IMR-90 (cell line): Measurements from ENCODE around the gene RAB5B. TPM values are rescaled to one million over a fixed set of nuclear protein-coding genes. Genes with fewer than 3 reads are reported as not detected.

Experiments
- ATAC-seq: fragments of 200-7000 bp; cut with Tn5 transposase; 2 replicates; pipeline ENCODE4 v1.9.1; 2020; ENCODE audit warnings: low read depth, mild to moderate bottlenecking, moderate library complexity
- BruUV-seq: library from RNA; stranded (reverse); fragments of 400-500 nt; replicated peaks from 2 replicates; lab custom pipeline; 2021; lab: Mats Ljungman, UMichigan
- CTCF ChIA-PET: fragments of 300-600 bp; formaldehyde crosslinking; extraction: SDS; loops from one replicate; lab custom pipeline; 2021; ENCODE audit warnings: antibody characterized with exemption; lab: Yijun Ruan, JAX
- POLR2A ChIA-PET: fragments of 300-600 bp; sonication (Branson Sonifier 250); formaldehyde crosslinking; loops from one replicate; lab custom pipeline; 2022; ENCODE audit warnings: antibody characterized with exemption; ENCODE audit not compliant: unreplicated experiment; lab: Charles Lee
- DNase-seq: peaks from one replicate; pipeline ENCODE4 v3.0.0; 2013
- H2AFZ ChIP-seq: replicated peaks from 2 replicates; pipeline ENCODE3; 2013; ENCODE audit warnings: low read length, mild to moderate bottlenecking; ENCODE audit not compliant: poor library complexity
- H2AK5ac ChIP-seq: 2 replicates; pipeline ENCODE4 v1.6.1; 2013; ENCODE audit warnings: low read depth, low read length, inconsistent platforms
- H2AK9ac ChIP-seq: replicated peaks from 2 replicates; pipeline ENCODE3; 2013; ENCODE audit warnings: mild to moderate bottlenecking, low read depth, low read length, moderate library complexity; ENCODE audit not compliant: poor library complexity
- H2BK120ac ChIP-seq: 2 replicates; pipeline ENCODE4 v1.6.1; 2013; ENCODE audit warnings: low read depth, low read length, inconsistent platforms
- H2BK15ac ChIP-seq: 3 replicates; pipeline ENCODE4 v1.6.1; 2013; ENCODE audit warnings: low read depth, low read length, inconsistent platforms
- H2BK20ac ChIP-seq: 2 replicates; pipeline ENCODE4 v1.6.1; 2013; ENCODE audit warnings: low read depth, mild to moderate bottlenecking, inconsistent platforms, low read length, moderate library complexity
- H2BK5ac ChIP-seq: 2 replicates; pipeline ENCODE4 v1.6.1; 2013; ENCODE audit warnings: mild to moderate bottlenecking, low read depth, low read length, inconsistent platforms; ENCODE audit not compliant: poor library complexity, severe bottlenecking
- H3K14ac ChIP-seq: replicated peaks from 2 replicates; pipeline ENCODE4 v1.6.1; 2013; ENCODE audit warnings: low read depth, low read length, inconsistent platforms
- H3K18ac ChIP-seq: 2 replicates; pipeline ENCODE4 v1.6.1; 2013; ENCODE audit warnings: low read depth, low read length, control low read depth
- H3K23ac ChIP-seq: 2 replicates; pipeline ENCODE4 v1.6.1; 2013; ENCODE audit warnings: low read depth, low read length, inconsistent platforms
- H3K27ac ChIP-seq: 2 replicates; pipeline ENCODE4 v1.5.1; 2013; ENCODE audit warnings: mild to moderate bottlenecking, control low read depth, low read length; ENCODE audit not compliant: insufficient read depth
- H3K27me3 ChIP-seq: 2 replicates; pipeline ENCODE4 v1.6.1; 2013; ENCODE audit warnings: low read length; ENCODE audit not compliant: control insufficient read depth, insufficient read depth
- H3K36me3 ChIP-seq: 2 replicates; pipeline ENCODE4 v1.6.1; 2013; ENCODE audit warnings: low read length, mixed read lengths; ENCODE audit not compliant: control insufficient read depth, insufficient read depth
- H3K4ac ChIP-seq: 2 replicates; pipeline ENCODE4 v1.6.1; 2013; ENCODE audit warnings: low read depth, low read length, inconsistent platforms
- H3K4me1 ChIP-seq: 2 replicates; pipeline ENCODE4 v1.6.1; 2013; ENCODE audit warnings: low read length, mixed read lengths; ENCODE audit not compliant: control insufficient read depth, insufficient read depth
- H3K4me2 ChIP-seq: 2 replicates; pipeline ENCODE4 v1.6.1; 2013; ENCODE audit warnings: low read depth, mild to moderate bottlenecking, control low read depth, low read length, moderate library complexity
- H3K4me3 ChIP-seq: 2 replicates; pipeline ENCODE4 v1.5.1; 2013; ENCODE audit warnings: low read depth, mild to moderate bottlenecking, control low read depth, low read length, moderate library complexity; ENCODE audit not compliant: insufficient read depth
- H3K56ac ChIP-seq: 2 replicates; pipeline ENCODE4 v1.6.1; 2013; ENCODE audit warnings: low read length, inconsistent platforms; ENCODE audit not compliant: insufficient read depth; ENCODE audit errors: extremely low read depth
- H3K79me1 ChIP-seq, 2 experiments: 2 replicates each; pipeline ENCODE4 v1.6.1; 2013; ENCODE audit warnings: low read length in 2 of 2, inconsistent platforms in 1 of 2, low read depth in 1 of 2
- H3K9ac ChIP-seq: 2 replicates; pipeline ENCODE4 v1.6.1; 2013; ENCODE audit warnings: low read depth, low read length, control low read depth
- H3K9me1 ChIP-seq: 2 replicates; pipeline ENCODE4 v1.6.1; 2013; ENCODE audit warnings: low read length, inconsistent platforms; ENCODE audit not compliant: insufficient read depth
- H3K9me3 ChIP-seq: 2 replicates; pipeline ENCODE4 v1.6.1; 2013; ENCODE audit warnings: low read length; ENCODE audit not compliant: control insufficient read depth, insufficient read depth
- H4K20me1 ChIP-seq: 2 replicates; pipeline ENCODE4 v1.6.1; 2013; ENCODE audit warnings: low read length, inconsistent platforms; ENCODE audit not compliant: insufficient read depth
- H4K5ac ChIP-seq: 2 replicates; pipeline ENCODE4 v1.6.1; 2013; ENCODE audit warnings: mild to moderate bottlenecking, low read depth, low read length, control low read depth
- H4K8ac ChIP-seq, 2 experiments: 2 replicates each; pipeline ENCODE4 v1.6.1; 2013; ENCODE audit warnings: low read depth in 2 of 2, low read length in 2 of 2, control low read depth in 1 of 2, inconsistent platforms in 1 of 2
- H4K91ac ChIP-seq: 2 replicates; pipeline ENCODE4 v1.6.1; 2013; ENCODE audit warnings: low read depth, low read length, inconsistent platforms; ENCODE audit not compliant: insufficient read depth
- BHLHE40 ChIP-seq: fragments of 150-350 bp; IDR thresholded peaks from 2 replicates; pipeline ENCODE4 v1.6.1; 2016; ENCODE audit warnings: mild to moderate bottlenecking, low read depth, low read length
- CHD1 ChIP-seq: IDR thresholded peaks from 2 replicates; pipeline ENCODE4 v1.6.1; 2012; ENCODE audit warnings: low read depth, low read length, improper control_type of control experiment
- CTCF ChIP-seq: conservative IDR thresholded peaks from 2 replicates; pipeline ENCODE4 v1.5.1; 2012; ENCODE audit warnings: mild to moderate bottlenecking, low read depth, low read length, improper control_type of control experiment
- FOS ChIP-seq: fragments of 150-350 bp; IDR thresholded peaks from 2 replicates; pipeline ENCODE4 v1.6.1; 2016; ENCODE audit warnings: low read depth, low read length
- MAFK ChIP-seq: IDR thresholded peaks from 2 replicates; pipeline ENCODE4 v1.6.1; 2012; ENCODE audit warnings: low read depth, low read length, improper control_type of control experiment
- MAZ ChIP-seq: IDR thresholded peaks from 2 replicates; pipeline ENCODE4 v1.6.1; 2012; ENCODE audit warnings: low read depth, mild to moderate bottlenecking, low read length, improper control_type of control experiment, moderate library complexity, borderline replicate concordance
- MXI1 ChIP-seq: IDR thresholded peaks from 2 replicates; pipeline ENCODE4 v1.6.1; 2012; ENCODE audit warnings: low read depth, mild to moderate bottlenecking, low read length, moderate library complexity, borderline replicate concordance
- POLR2A ChIP-seq: IDR thresholded peaks from 2 replicates; pipeline ENCODE4 v1.6.1; 2012; ENCODE audit warnings: mild to moderate bottlenecking, low read depth, low read length
- RAD21 ChIP-seq: IDR thresholded peaks from 2 replicates; pipeline ENCODE4 v1.6.1; 2012; ENCODE audit warnings: low read length, improper control_type of control experiment
- RFX5 ChIP-seq: IDR thresholded peaks from 2 replicates; pipeline ENCODE4 v1.8.0; 2012; ENCODE audit warnings: low read depth, mild to moderate bottlenecking, low read length, moderate library complexity
- SMC3 ChIP-seq: fragments of 150-350 bp; IDR thresholded peaks from 2 replicates; pipeline ENCODE4 v1.6.1; 2016; ENCODE audit warnings: low read depth, mild to moderate bottlenecking, antibody characterized with exemption, low read length, moderate library complexity
- USF2 ChIP-seq: fragments of 150-350 bp; IDR thresholded peaks from 2 replicates; pipeline ENCODE4 v1.6.1; 2017; ENCODE audit warnings: mild to moderate bottlenecking, antibody characterized with exemption, low read length, low read depth
- dilution Hi-C: fragments of 300-500 bp; cut with HindIII; formaldehyde crosslinking; loops from one replicate; pipeline ENCODE4 v1.14.3; 2018; ENCODE audit warnings: low sequenced_read_pairs; ENCODE audit not compliant: unreplicated experiment
- in situ Hi-C: fragments of 300-500 bp; cut with MboI; formaldehyde crosslinking; loops from 3 replicates; pipeline ENCODE4 v1.14.3; 2019; ENCODE audit warnings: low sequenced_read_pairs, inconsistent platforms, mixed read lengths
- intact Hi-C: fragments of 100-400 bp; cut with micrococcal nuclease; formaldehyde crosslinking; loops from 2 replicates; pipeline ENCODE4 v1.10.0; 2022
- polyA plus RNA-seq, 3 experiments: library from polyadenylated mRNA; depleted of rRNA; stranded (reverse); fragments of >200 nt; gene quantifications; 2 replicates each; pipeline ENCODE4 v1.2.3, GENCODE V29; 2012; ENCODE audit warnings: low replicate concordance in 1 of 3
- total RNA-seq: library from RNA; depleted of rRNA; stranded (reverse); fragments of >200 nt; gene quantifications from 2 replicates; pipeline ENCODE4 v1.2.3, GENCODE V29; 2012

The RAB5B gene
- total and polyA plus RNA-seq, 2 of the 4 experiments (the other 2 are of a cell fraction): 56.5 to 99.2 TPM

DNA sequence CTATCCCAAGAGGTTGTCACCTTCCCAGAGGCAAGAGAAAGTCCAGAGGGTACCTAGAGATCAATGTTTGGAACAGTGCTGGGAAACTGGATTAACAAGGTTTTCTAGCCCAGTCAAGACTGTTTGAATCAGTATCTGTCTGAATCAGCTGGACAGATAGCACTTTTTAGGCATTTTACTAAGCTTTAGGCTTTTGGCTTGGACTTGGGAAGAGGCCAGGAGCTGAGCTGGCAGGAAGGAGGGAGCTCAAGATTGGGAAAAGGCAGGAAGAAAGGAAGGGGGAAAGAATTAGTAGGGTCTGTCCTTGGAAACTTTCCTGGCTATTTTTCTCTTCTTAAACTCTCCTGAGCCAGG lies 55.3 kb downstream of the RAB5B start:
- no peak overlapping the region for H3K4me2 ChIP-seq
- no peak overlapping the region for H2AFZ ChIP-seq
- H2AK9ac ChIP-seq: peak overlapping the region; percentile 40
- no peak overlapping the region for H4K5ac ChIP-seq
- no peak overlapping the region for H3K27ac ChIP-seq
- no peaks in the 10 kb centered on the region for H3K27me3 ChIP-seq
- ATAC-seq (peak; percentile 70), DNase-seq (peak; percentile 67)
- H3K4ac ChIP-seq: no peak overlapping the region
- H3K4me1 ChIP-seq: peaks cover 2% of the 10 kb centered on the region; the same call in 1 of the 2 replicates
- no peak overlapping the region for H2BK15ac ChIP-seq
- no peak overlapping the region for H2BK120ac ChIP-seq
- H4K20me1 ChIP-seq: no peaks in the 10 kb centered on the region
- no peak overlapping the region for H4K91ac ChIP-seq
- H3K14ac ChIP-seq: no peak overlapping the region
- H2BK20ac ChIP-seq: no peak overlapping the region
- H4K8ac ChIP-seq: no peak overlapping the region
- no peak overlapping the region for H3K56ac ChIP-seq
- no peak overlapping the region for H2BK5ac ChIP-seq
- TF ChIP-seq RFX5 (no peak), SMC3 (no peak), CTCF (no peak), RAD21 (no peak), MAFK (no peak), MXI1 (no peak), CHD1 (no peak), FOS (no peak), BHLHE40 (no peak), MAZ (no peak), POLR2A (no peak), USF2 (no peak)
- intact Hi-C loops (loop anchor here (1.0 kb wide), 3 partner anchors 8 to 290 kb away; partner anchors contain the start of gene IKZF4), dilution Hi-C loops (no loop called here), in situ Hi-C loops (no loop called here)
- H2AK5ac ChIP-seq: no peak overlapping the region
- H3K36me3 ChIP-seq: peaks cover 39% of the 10 kb centered on the region
- H3K18ac ChIP-seq: no peak overlapping the region
- no peaks in the 10 kb centered on the region for H3K9me1 ChIP-seq
- ChIA-PET CTCF (interaction anchor here (0.6 to 1.6 kb wide), 10 partner anchors 8 to 292 kb away, joined by 3 to 11 read pairs (median 4); partner anchors contain the start of gene SUOX), POLR2A (no interaction called here)
- no peaks in the 10 kb centered on the region for H3K9me3 ChIP-seq
- BruUV-seq: no TSS peak
- no peak overlapping the region for H3K9ac ChIP-seq
- no peaks in the 10 kb centered on the region; a peak in 1 of 4 replicates for H3K79me1 ChIP-seq
- H3K4me3 ChIP-seq: no peak overlapping the region
- no peak overlapping the region for H3K23ac ChIP-seq
